Upper lobe of left lung (tissue), 6 donors: ENCODE data around the gene MACROD2. TPM values are rescaled to one million over a fixed set of nuclear protein-coding genes. Genes with fewer than 3 reads are reported as not detected.

Source experiments
- ATAC-seq, 2 donors: fragments of 200-7000 bp; cut with Tn5 transposase; one replicate each; pipeline ENCODE4 v1.9.1; 2022; ENCODE audit warnings: mild to moderate bottlenecking in 2 of 2, moderate library complexity in 2 of 2; ENCODE audit not compliant: low FRiP score in 2 of 2
- DNase-seq, 2 donors: peaks; one replicate each; pipeline ENCODE4 v3.0.0-alpha.2; 2019 to 2020
- H3K27ac ChIP-seq, 4 donors: fragments of 200-600 bp; sonication (generic); one replicate each; pipeline ENCODE4 v1.5.1; 2016 to 2019
- H3K27me3 ChIP-seq, 4 donors: fragments of 200-600 bp; sonication (generic); one replicate each; pipeline ENCODE4 v1.5.1; 2017 to 2019
- H3K36me3 ChIP-seq, 4 donors: fragments of 200-600 bp; sonication (generic); one replicate each; pipeline ENCODE4 v1.5.1; 2016 to 2019
- H3K4me1 ChIP-seq, 4 donors: fragments of 200-600 bp; sonication (generic); one replicate each; pipeline ENCODE4 v1.5.1; 2018 to 2019
- H3K4me3 ChIP-seq, 4 donors: fragments of 200-600 bp; sonication (generic); one replicate each; pipeline ENCODE4 v1.5.1; 2017 to 2019; ENCODE audit warnings: mild to moderate bottlenecking in 2 of 4, moderate library complexity in 1 of 4
- H3K9me3 ChIP-seq, 4 donors: fragments of 200-600 bp; sonication (generic); one replicate each; pipeline ENCODE4 v1.5.1; 2018 to 2019
- EP300 ChIP-seq, 4 donors: sonication (generic); formaldehyde crosslinking; IDR thresholded peaks; one replicate each; pipeline ENCODE4 v1.5.1; 2017; ENCODE audit warnings: antibody characterized with exemption in 4 of 4, control low read depth in 2 of 4
- POLR2A ChIP-seq, 4 donors: fragments of 450-650 bp; IDR thresholded peaks; one replicate each; pipeline ENCODE4 v1.5.1; 2016 to 2017; ENCODE audit warnings: antibody characterized with exemption in 4 of 4, mild to moderate bottlenecking in 2 of 4
- POLR2AphosphoS5 ChIP-seq, 2 donors: sonication (generic); formaldehyde crosslinking; IDR thresholded peaks; one replicate each; pipeline ENCODE4 v1.5.1; 2017; ENCODE audit warnings: antibody characterized with exemption in 2 of 2
- WGBS, 2 donors: methylation state at CpG; one replicate each; pipeline ENCODE4 v1.1.5; 2017 to 2018; 5-methylcytosine and 5-hydroxymethylcytosine counted together
- total RNA-seq, 6 donors: library from RNA; depleted of rRNA in 4 of 6; stranded (reverse); fragments of >200 nt in 4 of 6; gene quantifications; one replicate each; pipeline versions ENCODE4 v1.1.0 to v1.2.1, GENCODE V29; 2016 to 2021
- TF ChIP-seq, protein P1 (sequence below), 6 experiments: fragments of 450-650 bp in 4 of 6; fragments of 200-600 bp in 2 of 6; sonication (generic) in 2 of 6; IDR thresholded peaks; one replicate each; pipeline ENCODE4 v1.5.1; 2016 to 2019; ENCODE audit warnings: antibody characterized with exemption in 6 of 6
- donor health status: DM: no; HTN: no; CAD: no; lungs with moderate emphysema.
- donor health status: DM: no; HTN: yes; CAD: no; lungs with severe emphysema.

The MACROD2 gene
- total RNA-seq, 6 donors from 2014 or later = 20.7 to 84.3 (median 36.3) TPM

DNA sequence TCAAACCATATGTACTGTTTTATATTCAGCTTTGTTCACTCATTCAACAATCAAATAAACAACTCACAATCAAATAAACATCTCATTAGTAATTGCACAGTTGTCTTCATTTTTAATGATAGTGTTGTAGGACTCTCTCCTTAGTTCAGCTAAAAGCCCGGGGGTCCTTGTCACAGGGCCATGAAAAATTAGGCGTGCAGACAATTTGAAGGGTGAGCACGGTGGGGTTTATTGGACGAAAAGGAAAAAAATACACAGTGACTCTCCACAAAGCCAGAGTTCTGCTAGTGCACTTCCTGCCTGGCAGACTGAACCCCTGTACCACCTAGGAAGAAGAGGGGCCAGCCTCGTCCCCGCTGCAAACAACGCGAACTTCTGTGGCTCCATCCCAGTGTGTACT is 599.7 kb downstream of the MACROD2 start:
- H3K36me3 ChIP-seq = no peaks in the 10 kb centered on the region
- TF ChIP-seq POLR2A (IDR thresholded peaks at IDR 0.05) = no peak
- TF ChIP-seq, protein P1, sequence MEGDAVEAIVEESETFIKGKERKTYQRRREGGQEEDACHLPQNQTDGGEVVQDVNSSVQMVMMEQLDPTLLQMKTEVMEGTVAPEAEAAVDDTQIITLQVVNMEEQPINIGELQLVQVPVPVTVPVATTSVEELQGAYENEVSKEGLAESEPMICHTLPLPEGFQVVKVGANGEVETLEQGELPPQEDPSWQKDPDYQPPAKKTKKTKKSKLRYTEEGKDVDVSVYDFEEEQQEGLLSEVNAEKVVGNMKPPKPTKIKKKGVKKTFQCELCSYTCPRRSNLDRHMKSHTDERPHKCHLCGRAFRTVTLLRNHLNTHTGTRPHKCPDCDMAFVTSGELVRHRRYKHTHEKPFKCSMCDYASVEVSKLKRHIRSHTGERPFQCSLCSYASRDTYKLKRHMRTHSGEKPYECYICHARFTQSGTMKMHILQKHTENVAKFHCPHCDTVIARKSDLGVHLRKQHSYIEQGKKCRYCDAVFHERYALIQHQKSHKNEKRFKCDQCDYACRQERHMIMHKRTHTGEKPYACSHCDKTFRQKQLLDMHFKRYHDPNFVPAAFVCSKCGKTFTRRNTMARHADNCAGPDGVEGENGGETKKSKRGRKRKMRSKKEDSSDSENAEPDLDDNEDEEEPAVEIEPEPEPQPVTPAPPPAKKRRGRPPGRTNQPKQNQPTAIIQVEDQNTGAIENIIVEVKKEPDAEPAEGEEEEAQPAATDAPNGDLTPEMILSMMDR (IDR thresholded peaks at IDR 0.05) = no peak
- no peak for TF ChIP-seq POLR2AphosphoS5 (IDR thresholded peaks at IDR 0.05)
- TF ChIP-seq EP300 (IDR thresholded peaks at IDR 0.05) = no peak
- no peaks in the 10 kb centered on the region for H3K9me3 ChIP-seq
- 75% methylated on average over 8 of the region's 8 CpGs for WGBS, 2 donors
- no peaks in the 10 kb centered on the region for H3K27me3 ChIP-seq
- no peak for DNase-seq
- H3K4me3 ChIP-seq = no peak overlapping the region
- H3K4me1 ChIP-seq = no peaks in the 10 kb centered on the region
- ATAC-seq = no peak
- no peak overlapping the region for H3K27ac ChIP-seq

DNA sequence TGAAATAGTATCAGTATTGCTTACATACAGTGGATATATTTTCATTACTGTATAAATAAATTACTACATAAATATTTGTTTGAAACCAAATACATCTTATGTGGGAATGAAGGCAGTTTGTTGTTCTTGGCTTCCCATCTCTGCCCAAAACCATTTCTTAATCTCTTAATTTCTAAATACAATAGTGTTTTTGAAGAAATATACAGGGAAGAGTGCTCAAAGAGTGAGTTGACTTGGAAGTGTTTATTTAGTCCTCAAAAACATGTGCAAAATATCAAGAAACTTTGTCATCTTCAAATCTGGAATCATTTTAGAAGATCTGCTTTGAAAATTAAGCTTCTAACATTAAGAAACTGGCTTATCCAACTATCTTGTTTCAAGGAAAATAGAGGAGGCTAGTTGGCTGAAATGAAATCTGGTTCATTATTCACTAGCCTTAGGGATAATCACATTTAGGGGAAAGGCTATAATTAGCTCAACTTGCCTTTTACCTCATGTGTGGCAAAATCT is 601.9 kb downstream of the MACROD2 start:
- H3K27ac ChIP-seq = no peak overlapping the region
- H3K4me3 ChIP-seq = no peak overlapping the region
- H3K27me3 ChIP-seq = no peaks in the 10 kb centered on the region
- TF ChIP-seq, protein P1 (IDR thresholded peaks at IDR 0.05) = no peak
- TF ChIP-seq POLR2A (IDR thresholded peaks at IDR 0.05) = no peak
- no peak for TF ChIP-seq POLR2AphosphoS5 (IDR thresholded peaks at IDR 0.05)
- no peak for TF ChIP-seq EP300 (IDR thresholded peaks at IDR 0.05)
- no peaks in the 10 kb centered on the region for H3K4me1 ChIP-seq
- H3K36me3 ChIP-seq = no peaks in the 10 kb centered on the region
- no peak for DNase-seq
- no peak for ATAC-seq
- H3K9me3 ChIP-seq = no peaks in the 10 kb centered on the region

DNA sequence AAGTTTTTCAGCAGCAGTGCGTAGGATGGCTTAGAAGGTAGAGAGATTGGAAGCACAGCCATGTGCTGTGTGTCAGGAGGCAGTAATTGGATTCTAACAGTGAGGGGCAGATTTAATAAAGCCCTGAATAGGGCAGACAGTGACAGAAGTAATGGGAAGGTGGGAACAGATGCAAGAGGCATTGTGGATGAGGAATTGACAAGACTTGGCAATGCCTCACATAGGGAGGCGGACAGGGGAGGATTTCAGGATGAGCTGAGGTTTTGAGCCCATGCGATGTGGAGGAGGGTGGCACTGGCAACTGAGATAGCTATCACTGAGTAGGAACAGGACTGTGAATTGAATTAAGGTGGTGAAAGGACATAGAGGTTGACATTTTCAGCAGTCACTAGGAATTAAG is 604.3 kb downstream of the MACROD2 start:
- TF ChIP-seq POLR2A (IDR thresholded peaks at IDR 0.05) (no peak), POLR2AphosphoS5 (IDR thresholded peaks at IDR 0.05) (no peak), EP300 (IDR thresholded peaks at IDR 0.05) (no peak)
- TF ChIP-seq, protein P1 (IDR thresholded peaks at IDR 0.05) = no peak
- H3K9me3 ChIP-seq = no peaks in the 10 kb centered on the region
- DNase-seq = no peak
- H3K27me3 ChIP-seq = no peaks in the 10 kb centered on the region
- no peak overlapping the region for H3K4me3 ChIP-seq
- no peak overlapping the region for H3K27ac ChIP-seq
- H3K36me3 ChIP-seq = no peaks in the 10 kb centered on the region
- 81 to 93% methylated on average over 3 of the region's 3 CpGs for WGBS, 2 donors
- H3K4me1 ChIP-seq = no peaks in the 10 kb centered on the region
- ATAC-seq = no peak

DNA sequence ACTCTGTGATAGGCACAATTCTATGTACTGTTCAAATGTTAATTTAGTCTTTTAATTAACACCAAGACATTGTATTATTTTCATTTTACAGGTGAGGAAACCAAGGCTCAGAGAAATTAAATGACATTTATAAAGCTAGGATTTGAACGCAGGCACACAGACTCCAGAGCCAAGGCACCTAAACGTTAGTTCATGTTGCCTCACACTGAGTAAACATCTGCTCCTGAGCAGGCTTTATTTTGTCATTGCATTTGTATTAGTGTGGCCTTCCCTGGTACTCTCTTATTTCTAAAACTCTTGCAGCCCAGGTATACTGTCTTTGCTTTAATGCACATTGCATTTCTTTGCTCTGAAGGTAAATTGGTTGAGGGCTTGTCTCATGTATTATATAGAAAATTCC is 605.2 kb downstream of the MACROD2 start:
- no peaks in the 10 kb centered on the region for H3K4me1 ChIP-seq
- 75 to 84% methylated on average over 2 of the region's 2 CpGs for WGBS, 2 donors
- no peak for ATAC-seq

DNA sequence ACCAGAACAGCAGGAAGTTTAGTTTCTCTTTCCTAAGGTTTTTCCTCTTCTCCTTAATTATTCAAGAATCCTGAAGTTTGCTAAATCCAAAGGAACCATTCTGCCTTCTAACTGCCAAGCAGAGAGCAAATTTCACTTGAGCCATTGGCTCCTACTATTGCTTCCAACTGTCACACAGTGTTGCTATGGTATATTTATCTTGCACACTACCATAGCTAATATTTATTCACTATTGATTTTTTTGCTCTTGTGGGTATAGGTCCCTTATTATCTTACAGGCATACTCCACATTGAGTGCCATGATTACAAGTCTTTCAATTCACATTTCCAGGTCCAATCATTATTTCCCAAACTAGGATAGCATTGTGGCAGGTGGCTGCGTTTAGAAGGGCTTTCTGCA is 608.8 kb downstream of the MACROD2 start:
- 86 to 89% methylated on average over 1 of the region's 1 CpG for WGBS, 2 donors
- Histone ChIP-seq H3K9me3 (no peaks in the 10 kb centered on the region), H3K36me3 (no peaks in the 10 kb centered on the region), H3K27ac (no peak overlapping the region), H3K4me3 (no peak overlapping the region), H3K4me1 (no peaks in the 10 kb centered on the region), H3K27me3 (no peaks in the 10 kb centered on the region)
- no peak for TF ChIP-seq POLR2A (IDR thresholded peaks at IDR 0.05)
- TF ChIP-seq, protein P1 (IDR thresholded peaks at IDR 0.05) = no peak
- TF ChIP-seq EP300 (IDR thresholded peaks at IDR 0.05) = no peak
- no peak for TF ChIP-seq POLR2AphosphoS5 (IDR thresholded peaks at IDR 0.05)
- no peak for DNase-seq
- ATAC-seq = no peak

More for the DNA sequence above, 605.2 kb downstream of the MACROD2 start:
- no peaks in the 10 kb centered on the region for H3K9me3 ChIP-seq
- no peaks in the 10 kb centered on the region for H3K27me3 ChIP-seq
- no peak for DNase-seq
- no peak for TF ChIP-seq POLR2AphosphoS5 (IDR thresholded peaks at IDR 0.05)
- TF ChIP-seq, protein P1 (IDR thresholded peaks at IDR 0.05) = no peak
- TF ChIP-seq EP300 (IDR thresholded peaks at IDR 0.05) = no peak
- no peak for TF ChIP-seq POLR2A (IDR thresholded peaks at IDR 0.05)
- no peak overlapping the region for H3K27ac ChIP-seq
- H3K4me3 ChIP-seq = no peak overlapping the region
- no peaks in the 10 kb centered on the region for H3K36me3 ChIP-seq
